Activated CD4-positive, alpha-beta T cell treated with anti-CD3 and anti-CD28 coated beads, Interleukin-2, amount 50 U/mL, for 16 hours (primary cell): ENCODE results near the gene AK3.
A peak's percentile ranks its signal among the peaks of the same experiment; 100 is the strongest.

Source experiments
- DNase-seq: peaks from one replicate; pipeline ENCODE4 v3.0.0-alpha.2; 2020

AK3 gene

GRCh38 chr9:4746278-4747030 is 5.5 kb upstream of the AK3 start:
- DNase-seq: peak; percentile 15

DNA sequence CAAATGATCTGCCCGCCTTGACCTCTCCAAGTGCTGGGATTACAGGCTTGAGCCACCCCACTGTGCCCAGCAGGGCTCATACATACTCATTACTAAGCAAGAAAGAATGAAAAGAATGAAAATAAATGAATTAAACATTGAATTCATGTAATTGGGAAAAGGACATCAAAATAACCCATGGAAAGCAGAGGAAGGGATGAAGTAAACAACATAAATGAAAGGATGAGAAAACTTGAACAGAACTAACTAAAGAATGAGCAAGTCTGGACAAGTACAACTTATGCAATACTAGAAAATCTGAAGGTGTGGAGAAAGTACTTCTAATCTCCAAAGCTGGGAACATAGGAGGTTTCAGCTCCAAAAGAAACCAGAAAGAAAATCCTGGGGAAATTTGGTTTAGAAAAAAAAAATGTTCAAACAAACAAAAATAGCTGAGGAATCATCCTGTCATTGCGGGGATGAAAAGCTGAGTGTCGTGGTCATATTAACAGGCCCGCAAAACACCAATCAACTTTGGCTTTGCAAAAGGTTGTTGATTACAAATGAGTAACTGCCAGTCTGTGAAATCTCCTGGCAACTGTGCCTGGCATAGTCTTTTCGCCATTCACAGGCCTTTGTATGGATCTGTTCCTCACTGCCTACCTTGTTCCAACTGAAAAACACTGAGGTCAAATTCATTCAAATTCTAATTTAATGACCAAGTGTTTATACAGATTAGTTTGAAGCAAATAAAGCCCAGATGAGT is 2.3 kb upstream of the AK3 start:
- no peak for DNase-seq

DNA sequence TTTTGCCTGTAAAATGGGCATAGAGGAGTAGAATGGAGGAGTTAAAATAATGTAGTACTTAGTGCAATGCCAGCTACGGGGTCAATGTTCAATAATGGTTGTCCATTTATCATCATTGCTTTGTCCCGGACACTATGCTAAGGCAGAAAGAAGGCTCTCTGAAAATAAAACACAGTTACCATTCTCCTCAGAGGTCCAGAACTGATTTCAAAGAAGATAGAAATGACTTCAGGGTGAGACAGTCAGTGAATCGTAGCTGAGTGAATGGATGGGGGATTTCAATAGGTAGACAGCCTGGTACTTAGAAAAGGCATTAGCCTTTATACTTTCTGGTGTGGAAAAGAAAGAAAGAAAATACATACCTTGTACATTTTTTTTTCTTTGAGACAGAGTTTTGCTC is 1.2 kb upstream of the AK3 start:
- DNase-seq: no peak

GRCh38 chr9:4741365-4742089 is 525 bp upstream of the AK3 start:
- no peak for DNase-seq

GRCh38 chr9:4740388-4740637 is 689 bp downstream of the AK3 start:
- no peak for DNase-seq

DNA sequence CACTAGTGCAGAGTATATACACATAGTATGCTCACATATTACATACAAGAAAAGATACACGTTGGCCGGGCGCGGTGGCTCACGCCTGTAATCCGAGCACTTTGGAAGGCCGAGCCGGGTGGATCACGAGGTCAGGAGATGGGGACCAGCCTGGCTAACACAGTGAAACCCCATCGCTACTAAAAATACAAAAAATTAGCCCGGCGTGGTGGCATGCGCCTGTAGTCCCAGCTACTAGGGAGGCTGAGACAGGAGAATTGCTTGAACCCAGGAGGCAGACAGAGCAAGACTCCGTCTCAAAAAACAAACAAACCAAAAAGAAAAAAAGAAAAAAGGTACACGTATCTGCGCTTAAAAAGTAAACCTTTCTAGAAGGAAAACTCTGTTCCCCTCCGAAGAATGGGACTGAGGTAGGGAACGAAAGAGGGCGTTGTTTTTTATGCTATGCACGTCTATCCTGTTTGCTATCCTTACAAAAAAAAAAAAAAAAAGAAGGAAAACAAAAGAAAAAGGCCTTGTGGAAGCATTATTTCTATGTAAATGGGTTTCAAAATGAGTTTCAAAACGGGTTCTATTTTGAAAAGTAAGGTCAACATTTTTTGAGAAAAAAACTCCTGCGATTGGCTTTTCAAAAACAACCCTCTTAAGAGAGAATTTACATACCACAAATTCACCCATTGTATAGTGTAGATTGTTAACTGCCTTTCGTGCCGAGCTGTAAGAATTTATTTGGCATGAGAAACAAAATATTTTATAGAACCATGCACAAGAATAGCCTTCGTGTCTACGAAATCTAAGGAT is 1.2 kb downstream of the AK3 start:
- DNase-seq: no peak

DNA sequence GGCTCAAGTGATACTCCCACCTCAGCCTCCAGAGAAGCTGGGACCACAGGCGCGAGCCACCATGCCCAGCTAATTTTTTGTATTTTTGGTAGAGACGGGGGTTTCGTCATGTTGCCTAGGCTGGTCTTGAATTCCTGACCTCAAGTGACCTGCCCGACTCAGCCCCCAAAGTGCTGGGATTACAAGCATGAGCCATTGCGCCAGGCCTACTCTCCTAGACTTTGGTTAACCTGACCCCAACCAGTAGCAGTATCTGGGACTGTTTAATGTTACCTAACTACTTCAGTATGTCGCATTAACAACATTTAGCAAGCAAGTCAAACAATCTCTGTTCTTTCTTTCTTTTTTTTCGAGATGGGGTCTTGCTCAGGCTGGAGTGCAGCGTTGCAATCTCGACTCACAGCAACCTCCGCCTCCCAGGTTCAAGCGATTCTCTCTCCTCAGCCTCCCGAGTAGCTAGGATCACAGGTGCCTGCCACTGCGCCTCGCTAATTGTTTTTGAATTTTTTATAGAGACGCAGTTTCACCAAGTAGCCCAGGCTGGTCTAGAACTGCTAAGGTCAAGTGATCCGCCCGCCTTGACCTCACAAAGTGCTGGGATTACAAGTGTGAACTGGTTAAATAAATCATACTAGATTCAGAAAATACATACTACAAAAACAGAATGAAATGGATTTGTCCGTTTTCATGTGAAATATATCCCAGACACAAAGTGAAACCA is 2.0 kb downstream of the AK3 start:
- DNase-seq: no peak

DNA sequence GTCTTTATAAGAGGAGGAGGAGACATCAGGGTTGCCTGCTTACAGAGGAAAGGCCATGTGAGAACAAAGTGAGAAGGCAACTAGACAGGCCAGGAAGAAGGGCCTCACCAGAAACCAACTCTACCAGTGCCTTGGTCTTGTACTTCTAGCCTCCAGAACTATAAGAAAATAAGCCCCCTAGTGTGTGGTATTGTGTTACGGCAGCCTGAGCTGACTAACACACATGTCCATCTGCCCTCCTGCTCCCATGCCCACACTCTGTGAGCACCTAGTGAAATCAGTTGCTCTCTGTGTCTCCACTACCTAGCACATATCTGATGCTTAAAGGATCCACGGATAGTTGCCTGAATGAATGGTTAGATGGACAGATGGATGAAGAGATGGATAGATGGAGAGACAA is 6.9 kb downstream of the AK3 start:
- no peak for DNase-seq

DNA sequence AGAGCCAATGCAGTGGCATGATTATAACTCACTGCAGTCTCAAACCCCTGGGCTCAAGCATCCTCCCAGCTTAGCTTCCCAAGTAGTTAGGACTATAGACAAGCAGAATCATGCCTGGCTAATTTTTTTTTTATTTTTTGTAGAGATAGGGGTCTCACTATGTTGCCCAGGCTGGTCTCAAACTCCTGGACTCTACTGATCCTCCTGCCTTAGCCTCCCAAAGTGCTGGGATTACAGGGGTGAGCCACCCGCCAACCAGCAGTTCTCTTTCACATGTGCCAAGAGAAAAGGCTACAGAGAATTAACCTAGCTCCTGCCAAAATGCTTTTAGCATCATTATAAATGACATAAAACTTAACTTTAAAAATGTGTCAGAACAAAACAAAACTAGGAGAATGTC is 8.1 kb downstream of the AK3 start:
- no peak for DNase-seq

DNA sequence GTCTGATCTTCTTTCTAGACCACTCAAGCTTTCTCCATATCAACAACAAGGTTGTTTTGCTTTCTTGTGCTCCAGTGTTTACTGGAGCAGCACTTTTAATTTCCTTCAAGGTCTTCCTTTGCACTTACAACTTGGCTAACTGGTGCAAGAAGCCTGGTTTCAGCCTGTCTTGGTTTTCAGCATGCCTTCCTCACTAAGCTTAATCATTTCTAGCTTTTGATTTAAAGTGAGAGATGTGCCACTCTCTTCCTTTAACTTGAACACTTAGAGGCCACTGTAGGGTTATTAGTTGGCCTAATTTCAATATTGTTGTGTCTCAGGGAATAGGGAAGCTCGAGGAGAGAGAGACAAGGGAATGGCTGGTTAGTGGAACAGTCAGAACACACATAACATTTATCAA is 13.4 kb downstream of the AK3 start:
- peak; percentile 52 for DNase-seq

GRCh38 chr9:4725706-4726442 is 15.1 kb downstream of the AK3 start:
- peak; percentile 57 for DNase-seq

GRCh38 chr9:4721736-4722135 is 19.3 kb downstream of the AK3 start:
- no peak for DNase-seq

GRCh38 chr9:4718911-4719310 is 22.1 kb downstream of the AK3 start:
- DNase-seq: no peak

DNA sequence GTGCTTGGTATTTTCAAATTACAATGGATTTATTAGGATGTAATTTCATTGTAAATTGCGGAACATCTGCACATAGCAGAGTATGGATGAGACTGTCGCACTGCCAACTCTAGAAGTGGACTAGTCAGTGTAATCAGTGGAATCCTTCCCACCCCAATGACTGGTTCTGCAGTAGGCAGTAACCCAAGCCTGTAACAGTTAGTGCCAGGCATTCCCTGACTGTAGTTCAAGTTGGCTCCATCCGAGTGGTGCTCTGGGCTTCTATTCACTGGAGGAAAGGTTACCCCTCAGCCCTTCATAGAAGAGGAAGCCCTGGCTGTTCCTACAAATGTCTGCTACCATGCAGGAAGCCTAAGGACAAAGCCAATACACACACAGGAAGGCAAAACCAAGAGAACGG is 23.2 kb downstream of the AK3 start:
- DNase-seq: no peak

GRCh38 chr9:4716163-4716562 is 24.8 kb downstream of the AK3 start:
- no peak for DNase-seq

DNA sequence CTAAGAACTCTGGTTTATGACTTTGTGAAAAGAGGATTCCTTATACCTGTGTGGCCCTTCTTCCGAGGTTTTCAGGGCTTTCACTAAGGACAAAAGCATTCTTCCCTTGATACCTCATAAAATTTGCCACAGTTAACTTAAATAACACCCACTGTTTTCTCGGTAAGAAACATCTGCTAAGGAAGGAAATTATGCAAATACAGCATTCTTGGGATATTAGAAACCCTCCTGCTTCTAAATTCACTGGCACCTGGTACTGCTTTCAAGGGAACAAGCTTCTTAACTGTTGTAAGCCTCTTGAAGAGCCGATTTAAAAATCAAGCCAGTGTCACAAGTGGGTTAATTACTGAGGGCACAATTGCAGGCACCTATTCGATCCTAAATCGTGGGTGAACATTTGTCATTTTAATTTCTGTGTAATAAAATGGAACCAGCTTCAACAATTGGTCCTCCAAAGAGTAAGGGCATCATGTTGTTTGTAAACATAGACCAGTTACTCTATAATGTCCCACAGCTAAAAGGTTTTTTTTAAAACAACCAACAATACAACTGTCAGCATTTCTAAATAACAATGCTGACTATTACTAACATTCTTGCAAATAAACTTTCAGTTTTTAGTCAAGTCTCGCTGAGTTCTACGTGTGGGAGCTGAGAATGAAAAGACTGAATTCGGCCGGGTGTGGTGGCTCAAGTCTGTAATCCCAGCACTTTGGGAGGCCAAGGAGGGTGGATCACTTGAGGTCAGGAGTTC is 26.6 kb downstream of the AK3 start:
- no peak for DNase-seq

GRCh38 chr9:4713849-4714248 is 27.2 kb downstream of the AK3 start:
- DNase-seq: no peak

DNA sequence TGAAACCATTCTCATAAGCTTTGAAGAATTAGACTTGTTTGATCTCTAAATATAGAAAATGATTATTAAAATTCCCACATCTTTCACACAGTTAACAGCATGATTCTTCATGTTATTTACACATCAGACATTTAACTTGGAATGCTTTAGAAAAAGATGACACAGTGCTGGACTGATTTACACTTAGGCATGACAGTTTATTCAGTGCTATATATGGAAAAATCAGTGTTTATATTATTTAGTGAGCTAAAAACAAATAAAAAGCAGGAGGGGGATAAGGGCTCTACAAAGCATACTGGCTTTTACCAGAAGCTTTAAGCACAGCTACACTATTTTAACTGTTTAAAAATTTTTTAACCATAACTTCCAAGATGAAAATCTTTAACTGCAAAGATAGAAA is 31.6 kb downstream of the AK3 start:
- DNase-seq: no peak

- DNase-seq: no peak
Observed at GRCh38 chr9:4706971-4707622, 33.9 kb downstream of the AK3 start.

DNA sequence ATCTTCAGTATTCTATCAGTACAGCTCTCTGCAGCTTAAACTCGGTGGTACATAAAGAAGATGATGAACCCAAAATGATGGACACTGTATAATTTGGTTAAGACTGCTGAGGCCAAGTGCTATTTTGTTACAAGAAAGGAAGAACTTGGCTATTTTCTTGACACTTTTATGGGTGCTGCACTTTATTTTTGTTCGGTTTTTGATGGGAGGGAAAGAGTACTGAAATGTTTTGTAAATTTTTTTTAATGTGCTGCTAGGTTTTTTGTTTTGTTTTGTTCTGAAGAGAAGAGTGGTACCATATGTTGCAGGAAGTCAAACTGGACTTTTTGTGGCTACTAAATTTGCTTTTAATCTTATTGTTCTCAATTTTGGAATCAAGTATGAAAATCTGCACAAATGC is 35.0 kb downstream of the AK3 start:
- DNase-seq: no peak

- no peak for DNase-seq
Observed at GRCh38 chr9:4704129-4704528, 36.9 kb downstream of the AK3 start.
